Superior temporal gyrus (tissue), 1 donor: ENCODE measurements around the gene ADK.
"Not testable (repeated sequence)": the region's sequence is repeated elsewhere in the genome, so short reads cannot be mapped to it uniquely, and the experiment has no call there.

ENCODE experiments used
- DNase-seq: peaks from one replicate; pipeline ENCODE4 v3.0.0-alpha.2; 2016; ENCODE audit errors: extremely low spot score

Gene ADK

DNA sequence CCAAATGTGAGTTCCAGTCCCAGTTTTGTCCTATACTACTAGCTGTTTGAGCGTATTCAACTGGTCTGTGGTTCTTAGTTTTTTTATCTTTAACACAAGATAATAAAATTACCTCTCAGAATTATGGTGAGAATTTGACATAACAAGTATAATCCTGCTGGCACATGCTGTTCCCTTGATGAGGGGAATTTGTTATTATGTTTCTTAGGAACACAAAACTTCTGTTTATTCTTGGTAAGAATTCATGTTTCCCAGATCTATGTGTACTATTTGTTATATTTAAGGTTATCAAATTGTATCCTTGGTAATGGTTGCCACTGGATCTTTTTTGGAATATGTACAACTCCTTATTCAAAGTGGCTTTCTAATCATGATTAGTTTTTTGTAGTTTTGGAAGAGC is 335.6 kb downstream of the ADK start:
- DNase-seq, result no peak

DNA sequence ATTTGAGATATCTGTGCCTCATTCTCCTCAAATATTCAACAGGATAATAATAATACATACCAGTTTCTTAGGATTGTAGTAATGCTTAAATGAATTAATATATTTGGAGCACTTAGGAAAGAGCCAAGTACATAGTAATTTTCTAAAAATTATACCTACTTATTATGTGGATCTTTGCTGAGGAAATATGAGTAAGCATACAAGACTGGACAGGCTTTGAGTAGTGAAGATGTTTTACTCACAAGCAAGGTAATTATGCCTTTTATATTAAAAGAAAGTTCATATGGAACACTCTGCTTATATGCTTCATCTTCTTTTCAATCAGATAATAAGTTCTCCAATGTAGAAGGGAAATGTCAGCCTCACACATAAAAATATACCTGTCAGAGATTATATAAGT is 337.9 kb downstream of the ADK start:
- DNase-seq, result no peak

DNA sequence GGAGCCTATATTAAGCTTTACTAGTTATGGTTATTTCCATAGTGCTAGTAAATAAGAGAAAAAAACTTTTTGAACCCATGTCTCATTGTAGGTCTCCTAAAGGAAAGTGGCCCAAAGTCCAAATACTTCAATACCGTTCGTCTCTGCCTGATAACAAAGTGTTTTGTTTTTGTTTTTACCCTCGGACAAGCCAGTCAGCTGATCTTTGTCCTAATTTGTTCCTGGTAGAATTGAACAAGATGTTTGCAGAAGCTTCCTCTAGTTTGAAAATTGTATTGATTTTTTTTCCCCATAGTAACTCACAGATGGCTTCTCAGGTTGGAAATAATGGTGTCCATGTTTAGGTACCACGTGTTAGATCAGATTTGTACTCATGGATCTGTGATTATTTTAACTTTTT is 339.5 kb downstream of the ADK start:
- no peak for DNase-seq

DNA sequence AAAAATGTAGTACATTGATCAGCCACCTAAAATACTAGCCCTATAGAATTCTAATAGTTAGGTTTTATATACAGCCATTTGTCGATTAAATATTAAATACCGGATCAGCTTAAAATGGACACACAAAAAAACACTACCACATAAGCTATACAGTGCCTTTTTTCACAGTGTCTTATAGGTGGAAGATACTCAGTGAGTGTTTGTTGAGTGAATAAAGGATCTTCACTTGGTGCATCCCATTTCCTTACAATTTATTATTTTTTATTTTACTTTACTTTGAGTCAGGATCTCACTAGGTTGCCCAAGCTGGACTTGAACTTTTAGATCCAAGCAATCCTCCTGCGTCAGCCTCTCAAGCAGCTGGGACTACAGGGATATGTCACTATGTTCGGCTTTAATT is 340.0 kb downstream of the ADK start:
- DNase-seq, result no peak

DNA sequence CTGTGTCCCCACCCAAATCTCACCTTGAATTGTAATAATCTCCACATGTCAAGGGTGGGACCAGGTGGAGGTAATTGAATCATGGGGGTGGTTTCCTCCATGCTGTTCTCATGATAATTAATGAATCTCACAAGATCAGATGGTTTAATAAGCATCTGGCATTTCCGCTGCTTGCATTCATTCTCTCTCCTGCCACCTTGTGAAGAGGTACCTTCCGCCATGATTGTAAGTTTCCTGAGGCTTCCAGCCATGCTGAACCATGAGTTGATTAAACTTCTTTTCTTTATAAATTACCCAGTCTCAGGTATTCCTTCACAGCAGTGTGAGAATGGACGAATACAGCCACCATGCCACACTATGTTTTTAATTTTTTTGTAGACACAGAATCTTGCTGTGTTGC is 345.3 kb downstream of the ADK start:
- DNase-seq, result not testable (repeated sequence)

DNA sequence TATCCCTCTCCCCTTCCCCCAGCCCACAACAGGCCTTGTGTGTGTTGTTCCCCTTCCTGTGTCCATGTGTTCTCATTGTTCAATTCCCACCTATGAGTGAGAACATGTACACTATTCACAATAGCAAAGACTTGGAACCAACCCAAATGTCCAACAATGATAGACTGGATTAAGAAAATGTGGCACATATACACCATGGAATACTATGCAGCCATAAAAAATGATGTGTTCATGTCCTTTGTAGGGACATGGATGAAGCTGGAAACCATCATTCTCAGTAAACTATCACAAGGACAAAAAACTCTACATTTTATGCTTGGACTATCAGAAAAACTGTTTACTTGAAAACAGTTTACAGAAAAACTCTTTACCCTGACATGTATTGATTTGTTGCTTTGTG is 347.6 kb downstream of the ADK start:
- DNase-seq, result not testable (repeated sequence)

DNA sequence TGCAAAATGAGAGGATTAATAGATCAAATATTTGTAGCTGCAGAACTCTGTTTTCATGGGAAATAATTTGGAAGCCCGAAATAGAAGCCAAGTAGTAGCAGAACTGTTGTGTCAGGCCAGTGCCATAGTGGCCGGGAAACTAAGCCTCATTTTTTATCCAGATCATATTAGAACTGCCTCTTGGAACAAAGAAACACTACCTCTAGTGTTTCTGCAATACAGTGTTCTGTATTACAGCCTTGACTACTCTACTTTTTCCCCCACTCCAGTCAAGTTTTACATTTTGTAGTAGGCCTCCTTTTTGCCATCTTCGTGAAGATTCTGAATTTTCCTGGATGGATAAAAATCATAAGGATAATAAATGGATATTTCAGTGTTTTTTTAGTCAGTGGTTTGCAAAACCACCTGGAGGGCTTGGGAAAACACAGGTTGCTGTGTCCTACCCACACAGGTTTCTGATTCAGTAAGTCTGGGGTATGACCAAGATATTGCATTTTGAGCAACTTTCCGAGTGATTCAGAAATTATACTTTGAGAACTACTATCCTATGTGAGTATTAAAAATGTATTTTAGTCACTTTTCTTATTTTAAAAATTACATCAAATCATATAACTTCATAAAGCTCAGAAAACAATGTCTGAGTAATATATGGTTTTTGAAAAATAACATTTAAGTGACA is 349.1 kb downstream of the ADK start:
- no peak for DNase-seq

DNA sequence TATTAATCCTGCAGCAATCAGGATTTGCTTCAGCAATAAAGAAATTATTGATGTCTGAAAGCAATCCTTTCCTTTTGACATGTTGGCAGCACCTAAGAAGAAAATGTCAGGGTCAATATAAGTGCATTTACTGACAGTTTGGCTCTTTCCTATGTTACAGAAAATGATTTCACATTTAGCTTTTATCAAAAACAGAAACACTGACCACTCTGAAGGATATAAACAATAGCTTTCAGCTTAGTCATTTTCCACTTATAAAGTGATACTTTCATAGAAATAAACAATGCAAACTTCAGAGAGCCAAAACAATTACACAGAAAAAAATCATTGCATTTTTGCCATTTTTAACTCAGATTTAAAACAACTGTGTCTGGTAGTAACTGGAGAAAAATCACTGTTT is 349.8 kb downstream of the ADK start:
- no peak for DNase-seq

DNA sequence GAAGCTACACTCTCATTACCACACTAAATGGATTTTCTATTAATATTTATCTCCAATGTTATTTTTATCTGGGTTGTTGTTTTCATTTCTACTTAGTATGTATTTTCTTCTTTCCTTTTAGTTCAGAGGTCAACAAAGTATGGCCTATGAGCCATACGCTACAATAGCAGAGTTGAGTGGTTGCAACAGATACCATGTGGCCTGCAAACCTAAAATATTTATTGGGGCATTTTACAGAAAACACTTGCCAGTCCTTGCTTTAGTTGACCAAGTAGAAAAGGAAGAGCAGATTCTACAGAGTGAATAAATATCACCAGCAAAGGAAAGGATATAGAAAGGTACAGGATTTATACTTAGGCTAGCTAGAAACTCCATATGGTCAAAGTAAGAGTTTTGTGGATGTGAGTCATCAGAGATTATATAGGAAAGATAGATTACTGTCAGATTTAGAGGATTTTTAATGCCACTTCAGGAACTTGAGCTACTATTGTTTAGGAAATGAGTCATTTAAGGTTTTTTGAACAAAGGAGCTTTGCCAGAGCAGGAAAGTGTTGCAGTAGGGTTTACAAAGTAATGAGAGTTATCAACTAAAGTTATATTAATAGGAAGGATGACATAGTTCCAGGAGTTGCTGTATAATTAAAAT is 352.1 kb downstream of the ADK start:
- DNase-seq, result no peak

DNA sequence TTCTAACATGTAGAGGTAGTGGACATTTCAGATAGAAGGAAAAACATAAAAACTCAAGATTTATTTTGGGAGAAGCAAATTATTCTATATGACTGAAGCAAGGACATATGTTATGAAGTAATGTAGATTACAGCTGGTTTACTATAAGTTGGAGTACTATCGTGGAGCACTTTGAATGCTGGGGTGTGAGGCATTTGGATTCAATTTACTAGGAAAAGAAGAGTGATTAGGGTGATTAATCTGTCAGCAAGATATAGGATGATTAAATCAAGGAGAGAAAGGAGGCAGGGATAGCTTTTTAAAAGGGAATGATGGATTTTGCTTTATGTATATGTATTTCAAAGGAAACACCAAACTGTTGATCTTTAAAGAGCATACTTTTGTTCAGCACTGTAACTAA is 356.9 kb downstream of the ADK start:
- DNase-seq, result no peak

DNA sequence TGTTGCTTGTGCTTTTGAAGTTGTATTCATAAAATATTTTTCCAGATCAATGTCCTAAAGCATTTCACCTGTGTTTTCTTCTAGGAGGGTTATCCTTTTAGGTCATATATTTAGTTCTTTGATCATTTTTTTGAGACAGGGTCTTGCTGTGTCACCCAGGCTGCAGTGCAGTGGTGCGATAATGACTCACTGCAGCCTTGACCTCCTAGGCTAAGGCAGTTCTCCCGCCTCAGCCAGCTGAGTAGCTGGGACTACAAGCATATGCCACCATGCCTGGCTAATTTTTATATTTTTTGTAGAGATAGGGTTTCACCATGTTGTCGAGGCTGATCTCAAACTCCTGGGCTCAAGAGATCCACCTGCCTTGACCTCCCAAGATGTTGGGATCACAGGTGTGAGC is 359.6 kb downstream of the ADK start:
- DNase-seq, result no peak

DNA sequence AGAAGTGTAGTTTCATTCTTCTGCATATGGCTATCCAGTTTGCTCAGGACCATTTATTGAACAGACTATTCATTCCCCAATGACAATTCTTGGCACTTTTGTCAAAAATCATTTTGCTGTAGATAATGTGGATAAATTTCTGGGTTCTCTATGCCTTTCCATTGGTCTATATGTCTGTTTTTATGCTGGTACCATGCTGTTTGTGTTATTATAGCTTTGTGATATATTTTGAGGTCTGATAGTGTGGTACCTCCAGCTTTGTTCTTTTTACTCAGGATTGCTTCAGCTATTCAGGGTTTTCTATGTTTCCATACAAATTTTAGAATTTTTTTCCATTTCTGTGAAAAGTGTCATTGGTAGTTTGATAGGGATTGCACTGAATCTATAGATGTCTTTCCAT is 360.0 kb downstream of the ADK start:
- no peak for DNase-seq

DNA sequence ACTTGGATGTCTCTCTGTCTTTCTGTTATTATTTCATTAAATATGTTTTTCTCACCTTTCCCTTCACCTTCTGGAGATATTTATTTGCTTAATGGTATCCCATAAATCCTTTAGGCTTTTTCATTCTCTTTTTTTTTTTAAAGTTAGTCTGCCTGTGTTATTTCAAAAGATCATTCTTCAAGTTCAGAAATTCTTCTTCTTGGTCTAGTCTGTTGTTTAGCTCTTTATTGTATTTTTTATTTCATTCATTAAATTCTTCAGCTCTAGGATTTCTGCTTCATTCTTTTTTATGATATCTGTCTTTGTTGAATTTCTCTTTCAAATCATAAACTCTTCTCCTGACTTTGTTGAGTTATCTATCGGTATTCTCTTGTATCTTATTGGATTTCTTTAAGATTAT is 363.3 kb downstream of the ADK start:
- no peak for DNase-seq

DNA sequence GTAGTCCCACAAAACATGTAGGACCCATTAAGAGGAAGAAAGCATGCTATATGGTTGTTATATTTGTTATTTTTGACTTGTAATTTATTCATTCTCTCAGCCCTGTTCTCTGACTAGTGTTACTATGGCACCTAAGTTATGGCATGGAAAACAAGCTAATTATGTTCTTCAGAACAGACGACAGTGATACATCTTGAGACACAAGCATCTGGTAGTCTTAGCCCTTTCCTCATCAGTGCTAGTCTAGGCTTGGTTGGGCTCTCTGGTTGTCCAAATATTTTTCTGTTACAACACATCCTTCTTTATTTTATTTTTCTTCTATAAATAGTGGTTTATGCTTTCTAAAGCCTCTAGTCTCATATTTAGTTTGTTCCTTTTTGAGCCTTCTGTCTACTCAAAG is 367.0 kb downstream of the ADK start:
- no peak for DNase-seq

DNA sequence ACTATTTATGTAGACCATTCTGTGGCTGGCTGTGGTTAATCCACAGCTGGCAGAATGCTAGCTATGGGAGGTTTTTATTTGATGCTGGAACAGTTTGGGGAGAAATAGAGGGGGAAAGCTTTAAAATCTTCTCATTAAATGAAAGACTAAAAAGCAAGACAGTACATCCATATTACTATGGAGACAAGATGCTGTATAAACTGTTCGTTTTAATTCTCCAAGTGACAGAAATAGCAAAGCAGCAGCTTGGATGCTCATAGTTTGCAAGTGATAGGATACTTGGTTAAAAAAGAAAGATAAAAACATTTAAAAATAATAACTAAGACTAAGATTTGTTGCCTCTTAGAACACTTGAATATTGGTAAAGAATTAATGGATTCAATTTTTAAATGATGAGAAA is 370.5 kb downstream of the ADK start:
- DNase-seq, result peak; percentile 14

DNA sequence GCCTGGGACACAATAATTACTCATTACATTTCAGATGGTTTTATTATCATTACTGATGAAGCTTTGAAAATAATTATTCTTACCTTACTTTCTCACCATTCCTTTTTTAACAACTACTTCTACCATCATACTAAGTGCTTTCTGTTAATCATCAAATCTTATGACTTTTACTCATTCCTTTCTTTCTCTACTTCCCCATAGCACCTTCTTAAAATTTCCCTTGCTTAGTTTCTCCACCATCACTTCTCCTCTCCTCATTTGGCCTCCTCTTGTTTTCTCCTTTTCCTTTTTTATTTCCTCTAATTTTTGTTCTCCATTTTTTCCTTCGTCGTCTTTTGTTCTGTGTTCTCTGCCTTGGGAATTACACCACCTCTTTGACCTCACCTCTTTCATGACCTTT is 372.2 kb downstream of the ADK start:
- no peak for DNase-seq

DNA sequence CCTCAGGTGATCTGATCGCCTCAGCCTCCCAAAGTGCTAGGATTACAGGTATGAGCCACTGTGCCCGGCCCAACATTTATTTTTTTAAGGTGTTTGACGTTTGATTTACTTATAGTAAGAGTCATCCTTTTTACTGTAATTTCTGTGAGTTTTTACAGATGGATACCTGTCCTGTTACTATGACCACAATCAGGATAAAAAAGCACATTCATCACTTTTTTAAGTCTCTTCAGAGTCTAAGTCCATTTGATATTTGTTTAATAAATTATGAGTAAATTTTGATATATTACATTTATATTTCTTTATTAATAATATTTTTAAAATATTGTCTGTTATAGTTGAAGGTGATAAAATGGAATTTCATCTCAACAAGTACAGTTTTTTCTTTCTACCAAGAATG is 374.9 kb downstream of the ADK start:
- no peak for DNase-seq

DNA sequence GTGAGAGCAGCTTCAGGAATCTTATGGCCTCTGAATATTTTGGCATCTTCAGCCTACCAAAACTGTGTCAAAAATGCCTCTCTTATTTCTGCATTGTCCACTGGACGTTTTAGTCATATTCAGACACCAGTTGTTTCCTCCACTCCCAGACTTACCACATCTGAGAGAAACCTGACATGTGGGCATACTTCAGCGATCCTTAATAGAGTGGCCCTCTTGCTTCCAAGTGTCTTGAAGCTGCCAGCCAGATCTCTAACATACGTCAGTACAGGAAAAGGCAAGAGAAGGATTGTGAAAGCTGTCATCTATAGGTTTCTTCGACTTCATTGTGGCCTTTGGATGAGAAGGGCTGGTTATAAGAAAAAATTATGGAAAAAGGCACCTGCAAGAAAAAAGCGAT is 376.6 kb downstream of the ADK start:
- not testable (repeated sequence) for DNase-seq

DNA sequence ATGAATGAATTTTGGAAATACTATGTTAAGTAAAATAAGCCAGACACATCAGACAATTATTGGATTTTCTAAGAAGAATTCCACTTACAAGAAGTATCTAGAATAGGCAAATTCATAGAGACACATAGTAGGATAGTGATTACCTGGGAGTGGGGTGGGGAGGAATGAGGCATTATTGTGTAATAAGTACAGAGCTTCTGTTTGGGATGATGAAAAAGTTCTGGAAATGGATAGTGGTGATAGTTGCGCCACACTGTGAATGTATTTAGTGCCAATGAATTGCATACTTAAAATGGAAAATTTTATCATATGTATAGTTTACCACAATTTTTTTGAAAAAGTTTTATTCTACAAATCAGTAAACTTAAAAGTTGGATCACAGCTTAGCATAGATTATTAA is 378.2 kb downstream of the ADK start:
- DNase-seq, result no peak

DNA sequence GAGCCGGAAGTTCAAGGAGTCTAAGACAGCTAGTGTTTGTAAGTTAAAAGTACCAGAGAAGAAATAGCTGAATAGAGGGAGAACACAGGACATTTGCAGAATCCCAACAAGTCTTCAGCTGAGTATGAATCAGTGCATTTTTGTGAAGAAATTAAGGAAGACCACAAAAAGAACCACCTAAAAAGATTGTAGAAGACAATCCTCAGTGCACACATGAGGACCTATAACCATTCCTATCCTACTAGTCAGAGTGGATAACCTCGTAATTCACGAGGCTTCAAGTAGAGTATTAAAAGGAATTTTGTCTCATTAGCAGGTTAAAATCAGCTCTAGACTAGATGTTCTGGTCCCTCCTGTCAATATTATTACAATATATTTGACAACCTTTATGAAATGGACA is 380.0 kb downstream of the ADK start:
- no peak for DNase-seq

DNA sequence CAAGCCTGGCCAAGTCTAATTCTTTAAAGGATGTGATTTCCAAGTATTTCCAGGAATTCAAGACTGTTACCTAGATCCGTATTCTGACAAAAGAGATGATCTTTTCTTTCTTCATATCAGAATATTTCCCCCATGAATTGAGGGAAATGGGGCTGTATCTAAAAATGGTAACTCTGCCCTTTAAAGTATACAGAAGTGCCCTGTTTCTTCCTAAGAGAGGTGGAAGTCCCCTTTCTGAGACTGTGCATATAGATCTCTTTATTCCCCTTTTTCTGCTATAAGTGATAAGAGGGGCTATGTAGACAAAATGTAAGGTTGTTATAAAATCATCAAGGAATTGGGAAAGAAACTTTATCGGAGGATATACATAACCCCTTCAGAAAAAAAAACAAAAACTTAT is 388.3 kb downstream of the ADK start:
- DNase-seq, result no peak

DNA sequence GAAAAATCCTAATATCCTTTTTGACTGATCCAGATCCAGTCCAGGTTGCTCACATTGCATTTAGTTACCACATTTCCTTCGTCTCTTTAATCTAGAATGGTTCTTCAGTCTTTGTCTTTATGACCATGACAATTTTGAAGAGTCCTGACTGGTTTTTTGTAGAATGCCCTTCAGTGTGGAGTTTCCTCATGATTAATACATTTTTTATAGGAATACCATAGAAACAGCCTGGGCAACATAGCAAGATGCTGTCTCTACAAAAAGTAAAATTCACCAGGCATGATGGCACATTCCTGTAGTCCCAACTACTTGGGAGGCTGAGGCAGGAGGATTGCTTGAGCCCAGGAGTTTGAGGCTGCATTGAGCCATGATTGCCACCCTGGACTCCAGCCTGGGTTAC is 390.4 kb downstream of the ADK start:
- DNase-seq, result no peak

DNA sequence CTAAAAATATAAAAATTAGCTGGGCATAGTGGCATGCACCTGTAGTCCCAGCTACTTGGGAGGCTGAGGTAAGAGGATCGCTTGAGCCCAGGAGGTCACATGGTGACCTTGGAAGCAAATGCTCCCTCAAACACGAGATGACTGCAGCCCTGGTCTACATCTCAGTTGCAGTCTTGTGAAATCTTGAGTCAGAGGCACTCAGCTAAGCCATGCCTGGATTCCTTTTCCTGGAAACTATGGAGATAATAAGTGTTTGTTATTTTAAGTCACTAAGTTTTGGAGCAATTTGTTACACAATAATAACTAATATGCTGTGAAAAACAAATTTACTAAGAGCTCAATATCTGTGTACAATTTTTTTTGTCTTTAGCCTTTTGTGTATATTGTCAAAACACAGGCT is 391.1 kb downstream of the ADK start:
- no peak for DNase-seq

DNA sequence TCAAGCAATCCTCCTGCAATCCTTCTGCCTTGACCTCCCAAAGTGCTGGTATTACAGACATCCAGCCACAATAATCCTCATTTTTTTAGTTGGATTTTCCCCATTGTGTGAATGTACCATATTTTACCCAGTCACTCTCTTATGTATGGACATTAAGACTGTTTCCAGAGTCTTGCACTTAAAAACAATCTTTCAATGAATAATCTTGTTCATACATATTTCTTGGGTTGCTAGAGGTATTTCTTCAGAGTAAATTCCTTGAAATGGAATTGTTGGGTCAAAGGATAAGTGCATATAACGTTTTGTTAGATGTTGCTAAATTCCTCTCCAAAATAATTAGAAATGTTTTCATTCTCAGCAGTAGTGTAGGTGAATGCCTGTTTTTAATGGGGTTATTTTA is 392.3 kb downstream of the ADK start:
- DNase-seq, result no peak
